ENCODE results near the gene PTGR3. TPM values are rescaled to one million over a fixed set of nuclear protein-coding genes. Genes with fewer than 3 reads are reported as not detected.

Gene PTGR3
- total RNA-seq, 4 donors from 2014 or later = 24.9 to 46.8 (median 29.6) TPM

GRCh38 chr18:75212751-75213090 is 3.8 kb upstream of the PTGR3 start:
- WGBS, 2 donors (ENCODE audit: low coverage in 1 of 2) = 14 to 16% methylated on average over 3 to 5 of the region's 5 CpGs
- Histone ChIP-seq H3K9me3 (no peaks in the 10 kb centered on the region), H3K36me3 (no peaks in the 10 kb centered on the region), H3K4me3 (peak overlapping the region; percentile 77 to 100), H3K27ac (peak overlapping the region; percentile 26 to 94 (median 90)), H3K4me1 (peaks cover 0 to 64% (median 5%) of the 10 kb centered on the region in 3 donors), H3K27me3 (no peaks in the 10 kb centered on the region)
- ATAC-seq = no peak
- no peak for TF ChIP-seq POLR2A (IDR thresholded peaks at IDR 0.05)

- H3K4me3 ChIP-seq = peak overlapping the region; percentile 77 to 100
- ATAC-seq = no peak
- no peaks in the 10 kb centered on the region for H3K27me3 ChIP-seq
- TF ChIP-seq POLR2AphosphoS5 (IDR thresholded peaks at IDR 0.05) = peak; percentile 45
- no peak for TF ChIP-seq CTCF (IDR thresholded peaks at IDR 0.05)
- TF ChIP-seq EP300 (IDR thresholded peaks at IDR 0.05) = no peak
- peak in 1 of 2 donors; percentile 42 for TF ChIP-seq POLR2A (IDR thresholded peaks at IDR 0.05)
- H3K9me3 ChIP-seq = no peaks in the 10 kb centered on the region
- 9 to 15% methylated on average over 3 to 11 of the region's 38 CpGs for WGBS, 2 donors (ENCODE audit: low coverage in 1 of 2)
- peak overlapping the region; percentile 89 to 94 (median 91) for H3K27ac ChIP-seq
- H3K4me1 ChIP-seq = peaks cover 0 to 62% (median 5%) of the 10 kb centered on the region in 3 donors
- H3K36me3 ChIP-seq = no peaks in the 10 kb centered on the region
These were observed 3.2 kb upstream of the PTGR3 start for GRCh38 chr18:75211953-75212750.

GRCh38 chr18:75211626-75211952 is 2.6 kb upstream of the PTGR3 start:
- Histone ChIP-seq H3K27ac (peak overlapping the region; percentile 89 to 94 (median 91)), H3K4me3 (peak overlapping the region; percentile 77 to 100), H3K4me1 (peaks cover 4 to 62% (median 5%) of the 10 kb centered on the region in 3 donors), H3K27me3 (no peaks in the 10 kb centered on the region), H3K36me3 (no peaks in the 10 kb centered on the region), H3K9me3 (no peaks in the 10 kb centered on the region)
- WGBS, 2 donors (ENCODE audit: low coverage in 1 of 2) = no CpG with 5 or more reads among the region's 66 CpGs
- TF ChIP-seq CTCF (IDR thresholded peaks at IDR 0.05) (no peak), EP300 (IDR thresholded peaks at IDR 0.05) (no peak), POLR2A (IDR thresholded peaks at IDR 0.05) (no peak), POLR2AphosphoS5 (IDR thresholded peaks at IDR 0.05) (no peak)
- no peak for ATAC-seq

GRCh38 chr18:75211002-75211621 is 2.2 kb upstream of the PTGR3 start:
- Histone ChIP-seq H3K27me3 (no peaks in the 10 kb centered on the region), H3K27ac (peak overlapping the region; percentile 93 to 100 (median 97)), H3K4me1 (peaks cover 5 to 63% (median 5%) of the 10 kb centered on the region in 3 donors), H3K9me3 (no peaks in the 10 kb centered on the region), H3K4me3 (peak overlapping the region; percentile 77 to 91), H3K36me3 (no peaks in the 10 kb centered on the region)
- 5% methylated on average over 12 of the region's 64 CpGs; no CpG with 5 or more reads in 1 of the 2 donors for WGBS, 2 donors (ENCODE audit: low coverage in 1 of 2)
- no peak for ATAC-seq
- TF ChIP-seq CTCF (IDR thresholded peaks at IDR 0.05) (no peak), EP300 (IDR thresholded peaks at IDR 0.05) (no peak), POLR2A (IDR thresholded peaks at IDR 0.05) (no peak), POLR2AphosphoS5 (IDR thresholded peaks at IDR 0.05) (no peak)

GRCh38 chr18:75210274-75211001 is 1.5 kb upstream of the PTGR3 start, which contains the start of gene TSHZ1:
Gene TSHZ1, plus strand, starts transcription at chr18:75210797. Its CDS starts 1,080 bp downstream, at chr18:75211877.
- Histone ChIP-seq H3K27me3 (no peaks in the 10 kb centered on the region), H3K36me3 (no peaks in the 10 kb centered on the region), H3K9me3 (no peaks in the 10 kb centered on the region), H3K4me1 (peaks cover 5 to 63% (median 5%) of the 10 kb centered on the region in 3 donors), H3K4me3 (peak within 1 kb of the TSS; percentile 77 to 100), H3K27ac (peak within 1 kb of the TSS; percentile 93 to 100 (median 97))
- ATAC-seq = peak; percentile 37
- whole genome bisulfite sequencing, 2 donors (ENCODE audit: low coverage in 1 of 2) = 2 to 3% methylated on average over 9 to 15 of the region's 15 CpGs
- TF ChIP-seq CTCF (IDR thresholded peaks at IDR 0.05) (no peak), POLR2AphosphoS5 (IDR thresholded peaks at IDR 0.05) (peak; percentile 81), POLR2A (IDR thresholded peaks at IDR 0.05) (peak; percentile 33 to 36), EP300 (IDR thresholded peaks at IDR 0.05) (no peak)

Data from gastroesophageal sphincter (tissue), 4 donors.